DOHH2 (cell line): ENCODE results near the gene PRKAR2B.

Experiments
- H3F3A ChIP-seq: fragments of 200-600 bp; sonication (generic), shearing (Covaris generic); 2 replicates; pipeline ENCODE4 v1.6.0; 2016; ENCODE audit warnings: antibody characterized with exemption, mild to moderate bottlenecking; ENCODE audit not compliant: control insufficient read depth, insufficient read depth
- H3K27ac ChIP-seq: fragments of 200-600 bp; sonication (generic); 2 replicates; pipeline ENCODE4 v1.5.1; 2014; ENCODE audit warnings: low read depth, mild to moderate bottlenecking, low read length, moderate library complexity
- H3K27me3 ChIP-seq: fragments of 200-600 bp; sonication (generic); 2 replicates; pipeline ENCODE4 v1.6.1; 2014; ENCODE audit warnings: mild to moderate bottlenecking, low read length, mixed read lengths; ENCODE audit not compliant: control insufficient read depth
- H3K36me3 ChIP-seq: fragments of 200-600 bp; sonication (generic); 2 replicates; pipeline ENCODE4 v1.6.1; 2014; ENCODE audit warnings: mild to moderate bottlenecking, low read length, moderate library complexity, mixed read lengths; ENCODE audit not compliant: control insufficient read depth
- H3K4me1 ChIP-seq: fragments of 200-600 bp; sonication (generic); 2 replicates; pipeline ENCODE4 v1.6.1; 2014; ENCODE audit warnings: mild to moderate bottlenecking, low read length, mixed read lengths; ENCODE audit not compliant: control insufficient read depth
- H3K4me2 ChIP-seq: fragments of 200-600 bp; sonication (generic); 2 replicates; pipeline ENCODE4 v1.6.0; 2014; ENCODE audit warnings: mild to moderate bottlenecking, low read length, moderate library complexity
- H3K4me3 ChIP-seq: fragments of 200-600 bp; sonication (generic); 2 replicates; pipeline ENCODE4 v1.5.1; 2014; ENCODE audit warnings: mild to moderate bottlenecking, low read length, mixed read lengths
- H3K79me2 ChIP-seq: fragments of 200-600 bp; sonication (generic); 2 replicates; pipeline ENCODE4 v1.6.1; 2014; ENCODE audit warnings: mild to moderate bottlenecking, low read length, mixed read lengths; ENCODE audit not compliant: control insufficient read depth
- H3K9me2 ChIP-seq: fragments of 200-600 bp; sonication (generic); replicated peaks from 2 replicates; pipeline ENCODE4 v1.6.1; 2014; ENCODE audit warnings: mild to moderate bottlenecking, low read length, mixed read lengths; ENCODE audit not compliant: control insufficient read depth
- H3K9me3 ChIP-seq: fragments of 200-600 bp; sonication (generic); 2 replicates; pipeline ENCODE4 v1.6.1; 2014; ENCODE audit warnings: antibody characterized with exemption, low read length, mixed read lengths; ENCODE audit not compliant: control insufficient read depth, insufficient read depth
- H4K20me1 ChIP-seq: fragments of 200-600 bp; sonication (generic); 2 replicates; pipeline ENCODE4 v1.6.0; 2014; ENCODE audit warnings: low read depth, mild to moderate bottlenecking, antibody characterized with exemption, low read length, moderate library complexity; ENCODE audit not compliant: control insufficient read depth, insufficient read depth
- CTCF ChIP-seq: fragments of 200-600 bp; sonication (generic); IDR thresholded peaks from one replicate; pipeline ENCODE4 v1.5.1; 2014; ENCODE audit warnings: antibody characterized with exemption, mild to moderate bottlenecking, low read depth, low read length; ENCODE audit not compliant: poor library complexity, severe bottlenecking
- EZH2phosphoT487 ChIP-seq: fragments of 200-600 bp; sonication (generic); IDR thresholded peaks from 2 replicates; pipeline ENCODE4 v1.6.1; 2017; ENCODE audit warnings: borderline replicate concordance, mild to moderate bottlenecking, antibody characterized with exemption, low read length, moderate library complexity, mixed read lengths

PRKAR2B gene

GRCh38 chr7:107167483-107168232 is 123.2 kb downstream of the PRKAR2B start:
- H4K20me1 ChIP-seq = no peaks in the 10 kb centered on the region
- H3K9me2 ChIP-seq = no peaks in the 10 kb centered on the region
- no peaks in the 10 kb centered on the region for H3K27me3 ChIP-seq
- H3K4me3 ChIP-seq = peak overlapping the region; percentile 82
- peak overlapping the region; percentile 91 for H3K4me2 ChIP-seq
- peaks cover 28% of the 10 kb centered on the region for H3K4me1 ChIP-seq
- H3F3A ChIP-seq = peaks cover 23% of the 10 kb centered on the region
- no peaks in the 10 kb centered on the region for H3K36me3 ChIP-seq
- TF ChIP-seq CTCF (peak; percentile 46), EZH2phosphoT487 (no peak)
- H3K79me2 ChIP-seq = peaks cover 28% of the 10 kb centered on the region
- H3K9me3 ChIP-seq = no peaks in the 10 kb centered on the region
- peak overlapping the region; percentile 87 for H3K27ac ChIP-seq

GRCh38 chr7:107168233-107169119 is 124.0 kb downstream of the PRKAR2B start, which contains the start of gene HBP1:
Gene HBP1 (plus strand): TSS chr7:107169003. CDS start chr7:107179894, 10,891 bp downstream.
- Histone ChIP-seq H3K4me2 (peak within 1 kb of the TSS; percentile 91), H3K4me1 (peaks cover 35% of the 10 kb centered on the region), H3K4me3 (peak within 1 kb of the TSS; percentile 90), H3K36me3 (no peaks in the 10 kb centered on the region), H3K9me2 (no peaks in the 10 kb centered on the region), H3K9me3 (no peaks in the 10 kb centered on the region), H3K27ac (peak within 1 kb of the TSS; percentile 87), H3F3A (peaks cover 15% of the 10 kb centered on the region), H4K20me1 (no peaks in the 10 kb centered on the region), H3K79me2 (peaks cover 36% of the 10 kb centered on the region), H3K27me3 (no peaks in the 10 kb centered on the region)
- no peak for TF ChIP-seq CTCF
- TF ChIP-seq EZH2phosphoT487 = no peak

- Histone ChIP-seq H3F3A (peaks cover 14% of the 10 kb centered on the region), H4K20me1 (0 out of 2 replicates have a peak, but pooled peaks cover 4% of the 10 kb centered on the region), H3K4me3 (peak overlapping the region; percentile 90), H3K9me2 (no peaks in the 10 kb centered on the region), H3K27me3 (no peaks in the 10 kb centered on the region), H3K4me2 (peak overlapping the region; percentile 85), H3K36me3 (no peaks in the 10 kb centered on the region), H3K9me3 (no peaks in the 10 kb centered on the region), H3K79me2 (peaks cover 45% of the 10 kb centered on the region), H3K4me1 (peaks cover 36% of the 10 kb centered on the region), H3K27ac (peak overlapping the region; percentile 65)
- peak; percentile 15 for TF ChIP-seq CTCF
- TF ChIP-seq EZH2phosphoT487 = no peak
Observed at GRCh38 chr7:107169120-107170050, 124.9 kb downstream of the PRKAR2B start.
